ENCODE results near the gene GLRA2.

DNA sequence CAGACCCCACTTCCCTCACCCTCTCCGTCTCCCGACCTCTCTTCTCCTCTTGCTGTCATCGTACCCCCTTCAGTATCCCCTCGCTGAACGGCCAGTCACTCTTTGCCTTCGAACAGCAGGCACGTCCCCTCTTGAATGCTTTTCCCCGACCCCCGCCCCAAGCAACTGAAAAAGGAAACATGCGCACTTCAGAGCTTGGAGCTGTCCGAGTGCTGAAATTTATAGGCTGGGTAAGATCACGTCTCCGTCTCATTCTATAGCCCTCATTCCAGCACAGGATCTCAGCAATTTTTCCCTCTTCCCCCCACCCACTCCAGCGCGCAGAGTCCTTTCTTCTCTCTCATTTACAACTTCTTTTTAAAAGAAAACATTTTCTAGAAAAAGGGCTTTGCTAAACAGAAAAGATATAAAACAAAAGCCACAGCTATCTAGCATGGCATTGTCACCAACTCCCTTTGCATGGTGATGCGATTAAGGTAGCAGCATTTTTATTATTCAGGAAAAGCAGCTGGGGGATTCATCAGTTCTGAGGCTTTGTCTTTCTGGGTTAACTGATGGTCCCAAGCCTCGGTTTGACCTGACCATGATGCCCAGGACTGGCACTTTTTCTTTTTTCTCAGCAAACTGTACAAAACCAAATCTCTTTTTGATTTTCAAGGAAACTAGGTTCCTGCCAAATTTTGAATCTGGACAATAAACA, at the start of gene GLRA2:
- TF ChIP-seq, protein P1, sequence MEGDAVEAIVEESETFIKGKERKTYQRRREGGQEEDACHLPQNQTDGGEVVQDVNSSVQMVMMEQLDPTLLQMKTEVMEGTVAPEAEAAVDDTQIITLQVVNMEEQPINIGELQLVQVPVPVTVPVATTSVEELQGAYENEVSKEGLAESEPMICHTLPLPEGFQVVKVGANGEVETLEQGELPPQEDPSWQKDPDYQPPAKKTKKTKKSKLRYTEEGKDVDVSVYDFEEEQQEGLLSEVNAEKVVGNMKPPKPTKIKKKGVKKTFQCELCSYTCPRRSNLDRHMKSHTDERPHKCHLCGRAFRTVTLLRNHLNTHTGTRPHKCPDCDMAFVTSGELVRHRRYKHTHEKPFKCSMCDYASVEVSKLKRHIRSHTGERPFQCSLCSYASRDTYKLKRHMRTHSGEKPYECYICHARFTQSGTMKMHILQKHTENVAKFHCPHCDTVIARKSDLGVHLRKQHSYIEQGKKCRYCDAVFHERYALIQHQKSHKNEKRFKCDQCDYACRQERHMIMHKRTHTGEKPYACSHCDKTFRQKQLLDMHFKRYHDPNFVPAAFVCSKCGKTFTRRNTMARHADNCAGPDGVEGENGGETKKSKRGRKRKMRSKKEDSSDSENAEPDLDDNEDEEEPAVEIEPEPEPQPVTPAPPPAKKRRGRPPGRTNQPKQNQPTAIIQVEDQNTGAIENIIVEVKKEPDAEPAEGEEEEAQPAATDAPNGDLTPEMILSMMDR (IDR thresholded peaks at IDR 0.05): no peak
- TF ChIP-seq, protein P2, sequence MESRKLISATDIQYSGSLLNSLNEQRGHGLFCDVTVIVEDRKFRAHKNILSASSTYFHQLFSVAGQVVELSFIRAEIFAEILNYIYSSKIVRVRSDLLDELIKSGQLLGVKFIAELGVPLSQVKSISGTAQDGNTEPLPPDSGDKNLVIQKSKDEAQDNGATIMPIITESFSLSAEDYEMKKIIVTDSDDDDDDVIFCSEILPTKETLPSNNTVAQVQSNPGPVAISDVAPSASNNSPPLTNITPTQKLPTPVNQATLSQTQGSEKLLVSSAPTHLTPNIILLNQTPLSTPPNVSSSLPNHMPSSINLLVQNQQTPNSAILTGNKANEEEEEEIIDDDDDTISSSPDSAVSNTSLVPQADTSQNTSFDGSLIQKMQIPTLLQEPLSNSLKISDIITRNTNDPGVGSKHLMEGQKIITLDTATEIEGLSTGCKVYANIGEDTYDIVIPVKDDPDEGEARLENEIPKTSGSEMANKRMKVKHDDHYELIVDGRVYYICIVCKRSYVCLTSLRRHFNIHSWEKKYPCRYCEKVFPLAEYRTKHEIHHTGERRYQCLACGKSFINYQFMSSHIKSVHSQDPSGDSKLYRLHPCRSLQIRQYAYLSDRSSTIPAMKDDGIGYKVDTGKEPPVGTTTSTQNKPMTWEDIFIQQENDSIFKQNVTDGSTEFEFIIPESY (IDR thresholded peaks at IDR 0.05; ENCODE audit: borderline replicate concordance, low read depth): no peak
- no peak for TF ChIP-seq RCOR1 (IDR thresholded peaks at IDR 0.05; ENCODE audit: low read length)
- TF ChIP-seq FOXM1 (IDR thresholded peaks at IDR 0.05; ENCODE audit: low read depth): no peak
- TF ChIP-seq YY1 (IDR thresholded peaks at IDR 0.05; ENCODE audit: low read depth): no peak
- no peak for TF ChIP-seq NFIC (IDR thresholded peaks at IDR 0.05; ENCODE audit: borderline replicate concordance)
- no peak for TF ChIP-seq MEF2A (IDR thresholded peaks at IDR 0.05; ENCODE audit: borderline replicate concordance, low read depth)
